OCI-LY1 (cell line): ENCODE measurements around the gene WDFY2.

Source experiments
- EZH2 ChIP-seq: fragments of 200-600 bp; sonication (generic), shearing (Covaris generic); IDR thresholded peaks from 2 replicates; pipeline ENCODE4 v1.8.0; 2017; ENCODE audit warnings: borderline replicate concordance, mixed run types, mild to moderate bottlenecking, antibody characterized with exemption, low read length, moderate library complexity, mixed read lengths
- TF ChIP-seq, protein P1 (sequence below): fragments of 200-600 bp; sonication (generic), shearing (Covaris generic); IDR thresholded peaks from 2 replicates; pipeline ENCODE4 v1.5.1; 2017; ENCODE audit warnings: mild to moderate bottlenecking, antibody characterized with exemption, low read length, moderate library complexity, mixed read lengths

- TF ChIP-seq, protein P1, sequence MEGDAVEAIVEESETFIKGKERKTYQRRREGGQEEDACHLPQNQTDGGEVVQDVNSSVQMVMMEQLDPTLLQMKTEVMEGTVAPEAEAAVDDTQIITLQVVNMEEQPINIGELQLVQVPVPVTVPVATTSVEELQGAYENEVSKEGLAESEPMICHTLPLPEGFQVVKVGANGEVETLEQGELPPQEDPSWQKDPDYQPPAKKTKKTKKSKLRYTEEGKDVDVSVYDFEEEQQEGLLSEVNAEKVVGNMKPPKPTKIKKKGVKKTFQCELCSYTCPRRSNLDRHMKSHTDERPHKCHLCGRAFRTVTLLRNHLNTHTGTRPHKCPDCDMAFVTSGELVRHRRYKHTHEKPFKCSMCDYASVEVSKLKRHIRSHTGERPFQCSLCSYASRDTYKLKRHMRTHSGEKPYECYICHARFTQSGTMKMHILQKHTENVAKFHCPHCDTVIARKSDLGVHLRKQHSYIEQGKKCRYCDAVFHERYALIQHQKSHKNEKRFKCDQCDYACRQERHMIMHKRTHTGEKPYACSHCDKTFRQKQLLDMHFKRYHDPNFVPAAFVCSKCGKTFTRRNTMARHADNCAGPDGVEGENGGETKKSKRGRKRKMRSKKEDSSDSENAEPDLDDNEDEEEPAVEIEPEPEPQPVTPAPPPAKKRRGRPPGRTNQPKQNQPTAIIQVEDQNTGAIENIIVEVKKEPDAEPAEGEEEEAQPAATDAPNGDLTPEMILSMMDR: no peak
- no peak for TF ChIP-seq EZH2
These were observed 19.5 kb downstream of the WDFY2 start for GRCh38 chr13:51603716-51604115.
